Measurements from ENCODE around the gene PABPN1L. TPM values are rescaled to one million over a fixed set of nuclear protein-coding genes. Genes with fewer than 3 reads are reported as not detected.

The PABPN1L gene
- total and polyA plus RNA-seq, 2 of the 13 experiments (the other 11 are each of a cell fraction or from before 2014, with no cell fraction given) = not detected

GRCh38 chr16:88912556-88912955, 46.1 kb upstream of the PABPN1L start:
- intact Hi-C loops (cut with micrococcal nuclease; ENCODE audit: unreplicated experiment) (no loop called here), in situ Hi-C loops (cut with HindIII; ENCODE audit: extremely low pct_ligation_motif_present, low pct_unique_long_range_greater_than_20kb) (no loop called here)
- H3K36me3 ChIP-seq (replicated peaks in 1 of 2; ENCODE audit: control insufficient read depth in 1 of 2, insufficient read depth in 2 of 2, low read length in 2 of 2) = no peaks in the 10 kb centered on the region
- no peaks in the 10 kb centered on the region for H3K79me2 ChIP-seq (ENCODE audit: insufficient read depth, low read length)
- H3K4me3 ChIP-seq (replicated peaks in 1 of 3; ENCODE audit: insufficient read depth in 1 of 3, low read depth in 2 of 3, low read length in 3 of 3) = no peak overlapping the region
- H3K4me1 ChIP-seq (ENCODE audit: insufficient read depth, low read length) = no peaks in the 10 kb centered on the region
- BruUV-seq (replicated peaks) = no TSS peak
- DNase-seq (ENCODE audit: low spot score) (no peak), FAIRE-seq (no peak), ATAC-seq (no peak)
- 22% methylated on average over 13 of the region's 15 CpGs for WGBS (ENCODE audit: low lambda C conversion rate)
- no peaks in the 10 kb centered on the region for H3K9me3 ChIP-seq (ENCODE audit: low read length)
- H3K9ac ChIP-seq (ENCODE audit: insufficient read depth, low read depth, low read length) = no peak overlapping the region
- no peaks in the 10 kb centered on the region; the same call in 1 of the 2 replicates for H4K20me1 ChIP-seq (ENCODE audit: insufficient read depth, low read length)
- no peak overlapping the region for H2AFZ ChIP-seq (ENCODE audit: low read length)
- no peak overlapping the region for H3K4me2 ChIP-seq (ENCODE audit: low read depth, low read length)
- ChIA-PET CTCF (ENCODE audit: low intra/inter-chr PET ratio, low total read pairs) (no interaction called here), POLR2A (no interaction called here)
- H3K27me3 ChIP-seq (ENCODE audit: control insufficient read depth in 1 of 2, insufficient read depth in 2 of 2, low read length in 2 of 2) = peaks cover 37 to 87% of the 10 kb centered on the region in 2 experiments
- TF ChIP-seq SP4 (CRISPR knock-in tag; IDR thresholded peaks at IDR 0.05) (no peak), KDM5A (IDR thresholded peaks at IDR 0.05; ENCODE audit: borderline replicate concordance, low read length) (no peak)
- H3K27ac ChIP-seq (ENCODE audit: extremely low read length, insufficient read depth, low read length) = no peak overlapping the region

DNA sequence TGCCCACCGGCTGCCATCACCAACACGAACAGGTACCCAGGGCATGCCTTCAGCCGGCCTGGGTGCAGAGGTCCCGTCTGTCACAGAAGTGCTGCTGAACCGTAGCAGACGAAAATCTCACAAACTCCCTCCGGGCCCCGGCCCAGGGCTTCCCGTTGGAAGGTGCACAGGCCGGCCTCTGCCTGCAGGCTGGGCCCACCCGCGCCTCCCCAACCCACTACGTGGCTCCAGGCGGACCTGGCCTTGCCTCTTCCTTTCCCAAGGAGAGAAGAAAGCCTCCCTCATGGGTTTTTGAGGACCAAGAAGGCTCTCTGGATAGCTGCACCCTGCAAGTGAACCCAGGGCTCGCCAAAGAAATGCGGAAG, 45.5 kb upstream of the PABPN1L start:
- no peak overlapping the region for H2AFZ ChIP-seq (ENCODE audit: low read length)
- H3K27ac ChIP-seq (ENCODE audit: extremely low read length, insufficient read depth, low read length) = no peak overlapping the region
- 21% methylated on average over 10 of the region's 16 CpGs for WGBS (ENCODE audit: low lambda C conversion rate)
- H3K4me1 ChIP-seq (ENCODE audit: insufficient read depth, low read length) = no peaks in the 10 kb centered on the region
- intact Hi-C loops (cut with micrococcal nuclease; ENCODE audit: unreplicated experiment) = no loop called here
- no peak overlapping the region for H3K4me3 ChIP-seq (replicated peaks in 1 of 3; ENCODE audit: insufficient read depth in 1 of 3, low read depth in 2 of 3, low read length in 3 of 3)
- H3K4me2 ChIP-seq (ENCODE audit: low read depth, low read length) = no peak overlapping the region
- peaks cover 36 to 87% of the 10 kb centered on the region in 2 experiments for H3K27me3 ChIP-seq (ENCODE audit: control insufficient read depth in 1 of 2, insufficient read depth in 2 of 2, low read length in 2 of 2)
- no peaks in the 10 kb centered on the region for H3K36me3 ChIP-seq (replicated peaks in 1 of 2; ENCODE audit: control insufficient read depth in 1 of 2, insufficient read depth in 2 of 2, low read length in 2 of 2)
- no TSS peak for BruUV-seq (replicated peaks)
- no peak for FAIRE-seq
- no peaks in the 10 kb centered on the region for H3K9me3 ChIP-seq (ENCODE audit: low read length)
- DNase-seq (ENCODE audit: low spot score) = no peak
- ChIA-PET POLR2A (no interaction called here), CTCF (ENCODE audit: low intra/inter-chr PET ratio, low total read pairs) (no interaction called here)
- no peaks in the 10 kb centered on the region for H3K79me2 ChIP-seq (ENCODE audit: insufficient read depth, low read length)
- H4K20me1 ChIP-seq (ENCODE audit: insufficient read depth, low read length) = no peaks in the 10 kb centered on the region; the same call in 1 of the 2 replicates
- H3K9ac ChIP-seq (ENCODE audit: insufficient read depth, low read depth, low read length) = no peak overlapping the region
- in situ Hi-C loops (cut with HindIII; ENCODE audit: extremely low pct_ligation_motif_present, low pct_unique_long_range_greater_than_20kb) = no loop called here
- no peak for ATAC-seq
- TF ChIP-seq HMG20A (CRISPR knock-in tag; IDR thresholded peaks at IDR 0.05; ENCODE audit: borderline replicate concordance) = no peak
- no peak for TF ChIP-seq ZNF776 (CRISPR knock-in tag; IDR thresholded peaks at IDR 0.05)
- TF ChIP-seq, protein P1, sequence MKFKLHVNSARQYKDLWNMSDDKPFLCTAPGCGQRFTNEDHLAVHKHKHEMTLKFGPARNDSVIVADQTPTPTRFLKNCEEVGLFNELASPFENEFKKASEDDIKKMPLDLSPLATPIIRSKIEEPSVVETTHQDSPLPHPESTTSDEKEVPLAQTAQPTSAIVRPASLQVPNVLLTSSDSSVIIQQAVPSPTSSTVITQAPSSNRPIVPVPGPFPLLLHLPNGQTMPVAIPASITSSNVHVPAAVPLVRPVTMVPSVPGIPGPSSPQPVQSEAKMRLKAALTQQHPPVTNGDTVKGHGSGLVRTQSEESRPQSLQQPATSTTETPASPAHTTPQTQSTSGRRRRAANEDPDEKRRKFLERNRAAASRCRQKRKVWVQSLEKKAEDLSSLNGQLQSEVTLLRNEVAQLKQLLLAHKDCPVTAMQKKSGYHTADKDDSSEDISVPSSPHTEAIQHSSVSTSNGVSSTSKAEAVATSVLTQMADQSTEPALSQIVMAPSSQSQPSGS (CRISPR knock-in tag; IDR thresholded peaks at IDR 0.05) = no peak
- TF ChIP-seq THYN1 (CRISPR knock-in tag; IDR thresholded peaks at IDR 0.05; ENCODE audit: borderline replicate concordance, low read depth) = no peak
- TF ChIP-seq ZNF777 (CRISPR knock-in tag; IDR thresholded peaks at IDR 0.05) = no peak
- TF ChIP-seq ZNF160 (CRISPR knock-in tag; IDR thresholded peaks at IDR 0.05) = no peak
- TF ChIP-seq, protein P2, sequence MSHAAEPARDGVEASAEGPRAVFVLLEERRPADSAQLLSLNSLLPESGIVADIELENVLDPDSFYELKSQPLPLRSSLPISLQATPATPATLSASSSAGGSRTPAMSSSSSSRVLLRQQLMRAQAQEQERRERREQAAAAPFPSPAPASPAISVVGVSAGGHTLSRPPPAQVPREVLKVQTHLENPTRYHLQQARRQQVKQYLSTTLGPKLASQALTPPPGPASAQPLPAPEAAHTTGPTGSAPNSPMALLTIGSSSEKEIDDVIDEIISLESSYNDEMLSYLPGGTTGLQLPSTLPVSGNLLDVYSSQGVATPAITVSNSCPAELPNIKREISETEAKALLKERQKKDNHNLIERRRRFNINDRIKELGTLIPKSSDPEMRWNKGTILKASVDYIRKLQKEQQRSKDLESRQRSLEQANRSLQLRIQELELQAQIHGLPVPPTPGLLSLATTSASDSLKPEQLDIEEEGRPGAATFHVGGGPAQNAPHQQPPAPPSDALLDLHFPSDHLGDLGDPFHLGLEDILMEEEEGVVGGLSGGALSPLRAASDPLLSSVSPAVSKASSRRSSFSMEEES (CRISPR knock-in tag; IDR thresholded peaks at IDR 0.05) = no peak
- TF ChIP-seq RBAK (CRISPR knock-in tag; IDR thresholded peaks at IDR 0.05) = no peak
- no peak for TF ChIP-seq ZNF598 (CRISPR knock-in tag; IDR thresholded peaks at IDR 0.05; ENCODE audit: borderline replicate concordance)
- TF ChIP-seq ZNF136 (CRISPR knock-in tag; IDR thresholded peaks at IDR 0.05; ENCODE audit: low read depth) = no peak
- no peak for TF ChIP-seq ZFP37 (CRISPR knock-in tag; IDR thresholded peaks at IDR 0.05; ENCODE audit: borderline replicate concordance)
- no peak for TF ChIP-seq ZBTB20 (CRISPR knock-in tag; IDR thresholded peaks at IDR 0.05; ENCODE audit: borderline replicate concordance, low read depth)
- no peak for TF ChIP-seq ZNF207 (IDR thresholded peaks at IDR 0.05; ENCODE audit: borderline replicate concordance)
- TF ChIP-seq, protein P3, sequence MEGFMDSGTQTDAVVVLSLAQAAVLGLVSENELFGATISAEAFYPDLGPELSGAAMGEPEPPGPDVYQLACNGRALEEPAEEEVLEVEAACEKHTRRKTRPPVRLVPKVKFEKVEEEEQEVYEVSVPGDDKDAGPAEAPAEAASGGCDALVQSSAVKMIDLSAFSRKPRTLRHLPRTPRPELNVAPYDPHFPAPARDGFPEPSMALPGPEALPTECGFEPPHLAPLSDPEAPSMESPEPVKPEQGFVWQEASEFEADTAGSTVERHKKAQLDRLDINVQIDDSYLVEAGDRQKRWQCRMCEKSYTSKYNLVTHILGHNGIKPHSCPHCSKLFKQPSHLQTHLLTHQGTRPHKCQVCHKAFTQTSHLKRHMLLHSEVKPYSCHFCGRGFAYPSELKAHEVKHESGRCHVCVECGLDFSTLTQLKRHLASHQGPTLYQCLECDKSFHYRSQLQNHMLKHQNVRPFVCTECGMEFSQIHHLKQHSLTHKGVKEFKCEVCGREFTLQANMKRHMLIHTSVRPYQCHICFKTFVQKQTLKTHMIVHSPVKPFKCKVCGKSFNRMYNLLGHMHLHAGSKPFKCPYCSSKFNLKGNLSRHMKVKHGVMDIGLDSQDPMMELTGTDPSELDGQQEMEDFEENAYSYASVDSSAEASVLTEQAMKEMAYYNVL (CRISPR knock-in tag; IDR thresholded peaks at IDR 0.05; ENCODE audit: borderline replicate concordance) = no peak

All from HepG2 (cell line).